A549 (cell line): ENCODE data around the gene PDIA6. TPM values are rescaled to one million over a fixed set of nuclear protein-coding genes. Genes with fewer than 3 reads are reported as not detected.
A peak's percentile ranks its signal among the peaks of the same experiment; 100 is the strongest.

ENCODE experiments used
- ATAC-seq, 2 experiments: fragments of 200-7000 bp in 1 of 2; fragments of >200 bp in 1 of 2; cut with Nextera tagmentation in 1 of 2; cut with Tn5 transposase in 1 of 2; 3 replicates each; pipeline versions ENCODE4 v1.8.0 to v1.9.1; 2018 to 2020; ENCODE audit warnings: mild to moderate bottlenecking in 1 of 2, moderate library complexity in 1 of 2
- CTCF ChIA-PET: fragments of 300-600 bp; sonication (Branson Sonifier 250); formaldehyde crosslinking; extraction: SDS; loops from one replicate; lab custom pipeline; 2021; ENCODE audit warnings: antibody characterized with exemption, inconsistent platforms; lab: Yijun Ruan, JAX
- POLR2A ChIA-PET: fragments of 350-600 bp; formaldehyde crosslinking; extraction: SDS; loops from one replicate; lab custom pipeline; 2021; ENCODE audit warnings: antibody characterized with exemption, inconsistent platforms; lab: Yijun Ruan, JAX
- DNase-seq, 2 experiments: peaks; one replicate each; pipeline versions ENCODE4 v3.0.0 to v3.0.0-alpha.2; 2011 to 2016; ENCODE audit warnings: low read depth in 1 of 2, low spot score in 1 of 2
- FAIRE-seq: peaks from 2 replicates; lab custom pipeline; 2011; peaks lifted over from hg19 to GRCh38; lab: Jason Lieb, UNC
- H3K27ac ChIP-seq, 2 experiments: fragments of >200 bp; sonication (Bioruptor Twin); formaldehyde crosslinking; 3 replicates each; pipeline ENCODE4 v1.5.1; 2016 to 2017
- H3K4me1 ChIP-seq: fragments of >200 bp; sonication (Bioruptor Twin); formaldehyde crosslinking; 3 replicates; pipeline ENCODE4 v1.6.1; 2016
- H3K4me2 ChIP-seq: fragments of >200 bp; sonication (Bioruptor Twin); formaldehyde crosslinking; 3 replicates; pipeline ENCODE4 v1.6.1; 2016
- H3K4me3 ChIP-seq: fragments of >200 bp; sonication (Bioruptor Twin); formaldehyde crosslinking; 3 replicates; pipeline ENCODE4 v1.5.1; 2016
- H3K9me3 ChIP-seq: fragments of >200 bp; sonication (Bioruptor Twin); formaldehyde crosslinking; 3 replicates; pipeline ENCODE4 v1.6.1; 2016
- EHMT2 ChIP-seq: fragments of 200-600 bp; sonication (generic); IDR thresholded peaks from 2 replicates; pipeline ENCODE4 v1.6.1; 2016; ENCODE audit warnings: antibody characterized with exemption, low read depth, mild to moderate bottlenecking, moderate library complexity
- FOXS1 ChIP-seq: fragments of 250-450 bp; sonication (Bioruptor Pico); IDR thresholded peaks from 2 replicates; pipeline ENCODE4 v1.5.0; 2020; ENCODE audit warnings: mild to moderate bottlenecking, moderate library complexity
- HDAC2 ChIP-seq: fragments of 200-600 bp; sonication (generic); IDR thresholded peaks from 2 replicates; pipeline ENCODE4 v1.6.1; 2016
- KDM1A ChIP-seq: fragments of 200-600 bp; sonication (generic); IDR thresholded peaks from 2 replicates; pipeline ENCODE4 v1.6.1; 2016; ENCODE audit warnings: low read depth, mild to moderate bottlenecking
- MAFK ChIP-seq: fragments of 450-650 bp; IDR thresholded peaks from 2 replicates; pipeline ENCODE4 v1.6.1; 2014; ENCODE audit not compliant: partially characterized antibody
- MYC ChIP-seq: IDR thresholded peaks from 2 replicates; pipeline ENCODE4 v1.6.1; 2012; ENCODE audit warnings: mild to moderate bottlenecking, inconsistent platforms, low read length, improper control_type of control experiment, borderline replicate concordance
- POLR2A ChIP-seq: IDR thresholded peaks from 2 replicates; pipeline ENCODE4 v1.6.1; 2012; ENCODE audit warnings: mild to moderate bottlenecking, low read length
- ZC3H11A ChIP-seq: fragments of 450-650 bp; IDR thresholded peaks from 2 replicates; pipeline ENCODE4 v1.6.1; 2014; ENCODE audit warnings: antibody characterized with exemption, mild to moderate bottlenecking
- ZFP36 ChIP-seq: fragments of 450-650 bp; IDR thresholded peaks from 2 replicates; pipeline ENCODE4 v1.6.1; 2014; ENCODE audit warnings: borderline replicate concordance; ENCODE audit not compliant: partially characterized antibody
- ZSCAN20 ChIP-seq: fragments of 250-450 bp; sonication (Bioruptor Pico); IDR thresholded peaks from 2 replicates; pipeline ENCODE4 v1.8.0; 2022; ENCODE audit warnings: mild to moderate bottlenecking, moderate library complexity
- WGBS: methylation state at CpG from one replicate; pipeline ENCODE4 v1.1.6; 2017; ENCODE audit errors: missing lambda C conversion rate; 5-methylcytosine and 5-hydroxymethylcytosine counted together
- polyA plus RNA-seq, 4 experiments: library from polyadenylated mRNA; depleted of rRNA in 3 of 4; stranded (reverse); fragments of >200 nt; fragmentation: RNase III in 1 of 4; extraction: RNeasy Plus Mini Kit Qiagen cat#74134 plus additional on column Dnase treatment in 1 of 4; gene quantifications; 2 replicates in 3 of 4; 3 replicates in 1 of 4; pipeline ENCODE4 v1.2.3, GENCODE V29; 2011 to 2017
- TF ChIP-seq, protein P1 (sequence below): IDR thresholded peaks from 2 replicates; pipeline ENCODE4 v1.6.1; 2012
- TF ChIP-seq, protein P2 (sequence below): fragments of 200-600 bp; sonication (generic); IDR thresholded peaks from 2 replicates; pipeline ENCODE4 v1.6.1; 2016; ENCODE audit warnings: antibody characterized with exemption, mild to moderate bottlenecking, moderate library complexity
- TF ChIP-seq, protein P3 (sequence below): fragments of 250-450 bp; sonication (Bioruptor Pico); IDR thresholded peaks from 2 replicates; pipeline ENCODE4 v1.5.0; 2020; ENCODE audit warnings: low read depth, mild to moderate bottlenecking, moderate library complexity
- TF ChIP-seq, protein P4 (sequence below): fragments of 250-450 bp; sonication (Bioruptor Pico); IDR thresholded peaks from 2 replicates; pipeline ENCODE4 v1.5.0; 2021; ENCODE audit warnings: mild to moderate bottlenecking, moderate library complexity, borderline replicate concordance

Gene PDIA6
- polyA plus RNA-seq, 2 of the 4 experiments (the other 2 are of a cell fraction) = 322 to 442 TPM

DNA sequence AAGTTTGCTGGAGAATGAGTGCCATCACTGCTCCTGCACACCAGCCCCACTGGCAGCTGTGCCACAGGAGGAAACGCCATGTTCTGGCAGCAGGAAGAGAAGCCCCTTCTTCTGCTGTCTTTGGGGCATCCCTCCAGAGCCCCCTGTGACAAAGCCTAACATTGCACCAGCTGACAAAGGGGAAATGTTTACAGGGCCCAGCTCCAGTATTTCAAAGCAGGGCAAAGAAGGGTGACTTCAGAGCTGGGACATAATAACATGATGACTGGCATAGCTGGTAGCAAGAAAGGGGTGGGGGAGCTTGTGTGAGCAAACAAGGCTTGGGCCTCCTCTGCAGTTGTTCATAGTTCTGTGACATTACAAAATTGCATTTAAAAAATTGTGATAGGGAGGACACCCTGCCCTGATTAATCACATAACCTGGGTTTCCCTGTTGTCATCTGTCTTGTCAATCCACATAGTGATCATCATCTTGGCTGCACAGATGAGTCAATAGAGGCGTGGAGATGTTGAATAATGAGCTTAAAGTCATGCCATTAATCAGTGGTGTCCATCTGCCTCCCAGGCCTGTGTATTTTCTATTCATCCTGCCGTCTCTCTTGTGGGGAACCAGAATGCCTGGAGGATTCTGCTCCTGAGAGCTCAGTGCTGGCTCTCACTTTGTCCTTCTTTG is 29.1 kb upstream of the PDIA6 start:
- FAIRE-seq (no peak), ATAC-seq (no peak), DNase-seq (no peak)
- 6% methylated on average over 3 of the region's 3 CpGs for WGBS
- peaks cover 24% of the 10 kb centered on the region for H3K9me3 ChIP-seq
- TF ChIP-seq KDM1A = 0 out of 2 replicates have a peak, but pooled peaks have one; percentile 51
- TF ChIP-seq, protein P1, sequence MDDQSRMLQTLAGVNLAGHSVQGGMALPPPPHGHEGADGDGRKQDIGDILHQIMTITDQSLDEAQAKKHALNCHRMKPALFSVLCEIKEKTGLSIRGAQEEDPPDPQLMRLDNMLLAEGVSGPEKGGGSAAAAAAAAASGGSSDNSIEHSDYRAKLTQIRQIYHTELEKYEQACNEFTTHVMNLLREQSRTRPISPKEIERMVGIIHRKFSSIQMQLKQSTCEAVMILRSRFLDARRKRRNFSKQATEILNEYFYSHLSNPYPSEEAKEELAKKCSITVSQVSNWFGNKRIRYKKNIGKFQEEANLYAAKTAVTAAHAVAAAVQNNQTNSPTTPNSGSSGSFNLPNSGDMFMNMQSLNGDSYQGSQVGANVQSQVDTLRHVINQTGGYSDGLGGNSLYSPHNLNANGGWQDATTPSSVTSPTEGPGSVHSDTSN = no peak
- H3K4me2 ChIP-seq = no peak overlapping the region
- H3K4me3 ChIP-seq = no peak overlapping the region
- peaks cover 6% of the 10 kb centered on the region; the same call in 1 of the 3 replicates for H3K4me1 ChIP-seq
- no peak overlapping the region for H3K27ac ChIP-seq
- CTCF ChIA-PET = interaction anchor here (0.7 to 5.9 kb wide), 10 partner anchors 9 to 741 kb away, joined by 3 to 39 read pairs (median 4); a partner anchor contains a TSS
- POLR2A ChIA-PET = no interaction called here

DNA sequence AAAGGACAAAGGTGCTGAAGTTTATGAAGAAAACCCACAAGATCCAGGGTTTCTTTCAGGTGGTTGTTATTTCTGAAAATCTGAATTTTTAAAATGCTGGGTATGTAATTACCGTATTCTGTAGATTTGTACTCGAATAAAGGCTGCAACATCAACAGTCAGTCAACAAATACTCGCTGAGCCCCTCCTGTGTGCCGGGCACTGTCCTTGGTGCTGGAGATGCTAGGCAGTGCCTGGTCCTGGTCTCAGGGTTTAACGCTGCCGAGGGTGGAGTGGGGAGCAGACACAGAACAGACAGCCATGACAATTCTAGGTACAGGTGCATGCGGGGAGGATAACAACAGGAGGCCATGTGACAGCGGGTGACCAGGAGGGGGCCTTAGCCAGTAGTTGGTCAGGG is 27.2 kb upstream of the PDIA6 start:
- no peak overlapping the region for H3K27ac ChIP-seq
- peaks cover 24% of the 10 kb centered on the region for H3K9me3 ChIP-seq
- no peak for TF ChIP-seq HDAC2
- TF ChIP-seq, protein P2, sequence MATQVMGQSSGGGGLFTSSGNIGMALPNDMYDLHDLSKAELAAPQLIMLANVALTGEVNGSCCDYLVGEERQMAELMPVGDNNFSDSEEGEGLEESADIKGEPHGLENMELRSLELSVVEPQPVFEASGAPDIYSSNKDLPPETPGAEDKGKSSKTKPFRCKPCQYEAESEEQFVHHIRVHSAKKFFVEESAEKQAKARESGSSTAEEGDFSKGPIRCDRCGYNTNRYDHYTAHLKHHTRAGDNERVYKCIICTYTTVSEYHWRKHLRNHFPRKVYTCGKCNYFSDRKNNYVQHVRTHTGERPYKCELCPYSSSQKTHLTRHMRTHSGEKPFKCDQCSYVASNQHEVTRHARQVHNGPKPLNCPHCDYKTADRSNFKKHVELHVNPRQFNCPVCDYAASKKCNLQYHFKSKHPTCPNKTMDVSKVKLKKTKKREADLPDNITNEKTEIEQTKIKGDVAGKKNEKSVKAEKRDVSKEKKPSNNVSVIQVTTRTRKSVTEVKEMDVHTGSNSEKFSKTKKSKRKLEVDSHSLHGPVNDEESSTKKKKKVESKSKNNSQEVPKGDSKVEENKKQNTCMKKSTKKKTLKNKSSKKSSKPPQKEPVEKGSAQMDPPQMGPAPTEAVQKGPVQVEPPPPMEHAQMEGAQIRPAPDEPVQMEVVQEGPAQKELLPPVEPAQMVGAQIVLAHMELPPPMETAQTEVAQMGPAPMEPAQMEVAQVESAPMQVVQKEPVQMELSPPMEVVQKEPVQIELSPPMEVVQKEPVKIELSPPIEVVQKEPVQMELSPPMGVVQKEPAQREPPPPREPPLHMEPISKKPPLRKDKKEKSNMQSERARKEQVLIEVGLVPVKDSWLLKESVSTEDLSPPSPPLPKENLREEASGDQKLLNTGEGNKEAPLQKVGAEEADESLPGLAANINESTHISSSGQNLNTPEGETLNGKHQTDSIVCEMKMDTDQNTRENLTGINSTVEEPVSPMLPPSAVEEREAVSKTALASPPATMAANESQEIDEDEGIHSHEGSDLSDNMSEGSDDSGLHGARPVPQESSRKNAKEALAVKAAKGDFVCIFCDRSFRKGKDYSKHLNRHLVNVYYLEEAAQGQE = peak; percentile 85
- no peak overlapping the region for H3K4me3 ChIP-seq
- CTCF ChIA-PET = interaction anchor here (5.0 to 11.6 kb wide), 2 partner anchors 8 to 286 kb away, joined by 33 to 1025 read pairs; a partner anchor contains a TSS
- 0 out of 3 replicates have a peak, but pooled peaks cover 5% of the 10 kb centered on the region for H3K4me1 ChIP-seq
- WGBS = 24% methylated on average over 8 of the region's 8 CpGs
- POLR2A ChIA-PET = no interaction called here
- DNase-seq (no peak), FAIRE-seq (no peak), ATAC-seq (no peak)
- no peak overlapping the region for H3K4me2 ChIP-seq

DNA sequence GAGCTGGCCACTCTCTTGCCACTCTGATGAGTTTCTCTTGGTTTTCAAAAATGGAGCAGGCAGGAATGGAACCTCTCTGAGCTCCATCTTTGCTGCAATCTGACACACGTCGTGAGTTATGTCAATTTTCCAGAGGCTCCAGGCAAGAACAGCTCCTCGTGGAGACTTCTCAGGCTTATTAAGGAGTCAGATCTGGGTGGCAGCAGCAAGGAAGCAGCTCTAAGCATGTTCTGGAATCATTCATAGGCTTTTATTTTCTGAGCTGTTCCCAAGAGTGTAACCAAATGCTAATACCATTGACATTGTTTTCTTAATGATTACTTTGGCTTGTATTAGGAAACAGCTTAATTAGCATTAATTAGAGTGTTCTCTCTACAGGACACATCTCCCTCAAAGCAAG is 26.1 kb upstream of the PDIA6 start:
- FAIRE-seq = no peak
- POLR2A ChIA-PET = interaction anchor here (0.9 kb wide), 1 partner anchor 286 kb away, joined by 3 read pairs; no protein-coding TSS in a partner anchor

More for the DNA sequence above, 26.1 kb upstream of the PDIA6 start:
- TF ChIP-seq MYC (no peak), EHMT2 (no peak), FOXS1 (CRISPR knock-in tag) (no peak), ZSCAN20 (CRISPR knock-in tag) (no peak), ZFP36 (no peak), MAFK (no peak), POLR2A (no peak), KDM1A (no peak), ZC3H11A (no peak)
- TF ChIP-seq, protein P2 = no peak
- TF ChIP-seq, protein P3, sequence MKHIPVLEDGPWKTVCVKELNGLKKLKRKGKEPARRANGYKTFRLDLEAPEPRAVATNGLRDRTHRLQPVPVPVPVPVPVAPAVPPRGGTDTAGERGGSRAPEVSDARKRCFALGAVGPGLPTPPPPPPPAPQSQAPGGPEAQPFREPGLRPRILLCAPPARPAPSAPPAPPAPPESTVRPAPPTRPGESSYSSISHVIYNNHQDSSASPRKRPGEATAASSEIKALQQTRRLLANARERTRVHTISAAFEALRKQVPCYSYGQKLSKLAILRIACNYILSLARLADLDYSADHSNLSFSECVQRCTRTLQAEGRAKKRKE (CRISPR knock-in tag) = no peak
- TF ChIP-seq, protein P4, sequence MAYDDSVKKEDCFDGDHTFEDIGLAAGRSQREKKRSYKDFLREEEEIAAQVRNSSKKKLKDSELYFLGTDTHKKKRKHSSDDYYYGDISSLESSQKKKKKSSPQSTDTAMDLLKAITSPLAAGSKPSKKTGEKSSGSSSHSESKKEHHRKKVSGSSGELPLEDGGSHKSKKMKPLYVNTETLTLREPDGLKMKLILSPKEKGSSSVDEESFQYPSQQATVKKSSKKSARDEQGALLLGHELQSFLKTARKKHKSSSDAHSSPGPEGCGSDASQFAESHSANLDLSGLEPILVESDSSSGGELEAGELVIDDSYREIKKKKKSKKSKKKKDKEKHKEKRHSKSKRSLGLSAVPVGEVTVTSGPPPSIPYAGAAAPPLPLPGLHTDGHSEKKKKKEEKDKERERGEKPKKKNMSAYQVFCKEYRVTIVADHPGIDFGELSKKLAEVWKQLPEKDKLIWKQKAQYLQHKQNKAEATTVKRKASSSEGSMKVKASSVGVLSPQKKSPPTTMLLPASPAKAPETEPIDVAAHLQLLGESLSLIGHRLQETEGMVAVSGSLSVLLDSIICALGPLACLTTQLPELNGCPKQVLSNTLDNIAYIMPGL (CRISPR knock-in tag) = no peak
- H3K4me2 ChIP-seq = no peak overlapping the region
- ATAC-seq = no peak
- DNase-seq = no peak
- H3K9me3 ChIP-seq = peaks cover 24% of the 10 kb centered on the region
- 60% methylated on average over 3 of the region's 3 CpGs for WGBS
- H3K4me1 ChIP-seq = no peaks in the 10 kb centered on the region
- CTCF ChIA-PET = interaction anchor here (0.6 to 11.6 kb wide), 11 partner anchors 9 to 745 kb away, joined by 3 to 1025 read pairs (median 4); partner anchors contain the start of gene KCNF1
- no peak overlapping the region for H3K4me3 ChIP-seq
- H3K27ac ChIP-seq = no peak overlapping the region
